Thyroid gland (tissue), 4 donors: ENCODE results near the gene PAQR5. TPM values are rescaled to one million over a fixed set of nuclear protein-coding genes. Genes with fewer than 3 reads are reported as not detected.
"Not testable (repeated sequence)": the region's sequence is repeated elsewhere in the genome, so short reads cannot be mapped to it uniquely, and the experiment has no call there.

ENCODE experiments used
- DNase-seq, 2 donors: peaks; one replicate each; pipeline ENCODE4 v3.0.0-alpha.2; 2019
- H3K27ac ChIP-seq, 3 donors: fragments of 200-600 bp; sonication (generic); 1 replicate in 2 of 3; 2 replicates in 1 of 3; pipeline ENCODE4 v1.5.1; 2016 to 2019; ENCODE audit warnings: mild to moderate bottlenecking in 1 of 3, moderate library complexity in 1 of 3
- H3K27me3 ChIP-seq: fragments of 200-600 bp; sonication (generic); one replicate; pipeline ENCODE4 v1.5.1; 2019
- H3K36me3 ChIP-seq, 2 donors: fragments of 200-600 bp; sonication (generic); one replicate each; pipeline ENCODE4 v1.5.1; 2016 to 2019
- H3K4me1 ChIP-seq, 2 donors: fragments of 200-600 bp; sonication (generic); one replicate each; pipeline ENCODE4 v1.5.1; 2017 to 2019
- H3K4me3 ChIP-seq, 3 donors: fragments of 200-600 bp; sonication (generic); replicated peaks in 1 of 3; 1 replicate in 2 of 3; 2 replicates in 1 of 3; pipeline ENCODE4 v1.5.1; 2016; ENCODE audit warnings: mild to moderate bottlenecking in 1 of 3
- H3K9me3 ChIP-seq: fragments of 200-600 bp; sonication (generic); one replicate; pipeline ENCODE4 v1.5.1; 2017
- CTCF ChIP-seq, 6 experiments: fragments of 200-600 bp in 3 of 6; fragments of 450-650 bp in 3 of 6; sonication (generic) in 3 of 6; IDR thresholded peaks; one replicate each; pipeline ENCODE4 v1.5.1; 2016 to 2019; ENCODE audit warnings: antibody characterized with exemption in 6 of 6, mild to moderate bottlenecking in 2 of 6, inconsistent platforms in 1 of 6, moderate library complexity in 1 of 6
- POLR2A ChIP-seq, 2 donors: fragments of 450-650 bp; IDR thresholded peaks; one replicate each; pipeline ENCODE4 v1.6.1; 2017; ENCODE audit warnings: antibody characterized with exemption in 2 of 2, mild to moderate bottlenecking in 2 of 2, moderate library complexity in 1 of 2
- WGBS, 2 donors: methylation state at CpG; one replicate each; pipeline ENCODE4 v1.1.5; 2017; 5-methylcytosine and 5-hydroxymethylcytosine counted together
- intact Hi-C: fragments of 100-400 bp; cut with DNase I; formaldehyde crosslinking; loops from one replicate; pipeline ENCODE4 v1.15.1; 2023
- total RNA-seq, 4 donors: library from RNA; depleted of rRNA; stranded (reverse); fragments of >200 nt; gene quantifications; one replicate each; pipeline ENCODE4 v1.2.3, GENCODE V29; 2016

Gene PAQR5
- total RNA-seq, 4 donors from 2014 or later = 0.24 to 1.5 (median 0.65) TPM

DNA sequence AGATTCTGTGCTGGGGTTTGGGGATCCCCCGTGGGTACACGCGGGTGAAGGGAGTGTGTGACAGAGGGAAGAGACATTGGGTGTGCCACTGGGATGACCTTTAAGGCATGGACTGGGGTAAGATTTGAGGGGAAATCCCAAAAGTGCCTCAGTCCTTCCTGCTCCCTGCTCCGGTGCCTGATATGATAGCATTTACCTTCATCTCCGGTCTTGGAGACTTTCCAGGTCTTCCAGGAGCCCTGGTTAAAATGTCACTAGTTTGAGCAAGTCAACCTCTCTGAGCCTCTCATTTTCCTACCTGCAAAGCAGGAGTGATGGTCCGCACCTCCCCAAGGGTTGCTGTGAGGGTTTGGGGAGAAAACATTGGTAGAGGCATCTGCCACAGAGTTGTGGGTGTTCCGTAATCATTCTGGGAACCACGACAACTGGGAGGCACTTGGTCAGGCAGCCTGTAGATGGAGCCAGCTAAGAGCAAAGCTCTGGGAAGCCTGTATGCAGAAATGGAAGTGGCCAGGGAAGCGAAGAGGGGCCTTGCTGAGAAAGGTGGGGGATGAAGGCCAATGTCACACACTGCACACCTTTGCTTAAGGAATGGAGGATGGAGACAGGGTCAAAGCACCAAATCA is 81.5 kb downstream of the PAQR5 start:
- Histone ChIP-seq H3K4me1 (no peaks in the 10 kb centered on the region), H3K27ac (no peak overlapping the region), H3K9me3 (no peaks in the 10 kb centered on the region), H3K36me3 (no peaks in the 10 kb centered on the region), H3K4me3 (no peak overlapping the region), H3K27me3 (no peaks in the 10 kb centered on the region)
- DNase-seq = no peak
- TF ChIP-seq POLR2A (IDR thresholded peaks at IDR 0.05) (no peak), CTCF (IDR thresholded peaks at IDR 0.05) (no peak)
- 80 to 83% methylated on average over 9 of the region's 9 CpGs for WGBS, 2 donors
- intact Hi-C loops = no loop called here

GRCh38 chr15:69380726-69381105 is 82.0 kb downstream of the PAQR5 start:
- WGBS, 2 donors = 89 to 91% methylated on average over 10 of the region's 10 CpGs
- intact Hi-C loops = no loop called here
- DNase-seq = no peak
- Histone ChIP-seq H3K9me3 (no peaks in the 10 kb centered on the region), H3K4me1 (no peaks in the 10 kb centered on the region), H3K27me3 (no peaks in the 10 kb centered on the region), H3K27ac (no peak overlapping the region), H3K36me3 (no peaks in the 10 kb centered on the region), H3K4me3 (no peak overlapping the region)
- no peak for TF ChIP-seq POLR2A (IDR thresholded peaks at IDR 0.05)
- TF ChIP-seq CTCF (IDR thresholded peaks at IDR 0.05) = no peak

GRCh38 chr15:69382176-69382575 is 83.5 kb downstream of the PAQR5 start:
- H3K27me3 ChIP-seq, intact Hi-C loops, H3K4me1 ChIP-seq, H3K4me3 ChIP-seq, H3K9me3 ChIP-seq, H3K27ac ChIP-seq, DNase-seq, H3K36me3 ChIP-seq: not testable (repeated sequence)
- WGBS, 2 donors = 88 to 92% methylated on average over 10 of the region's 10 CpGs

DNA sequence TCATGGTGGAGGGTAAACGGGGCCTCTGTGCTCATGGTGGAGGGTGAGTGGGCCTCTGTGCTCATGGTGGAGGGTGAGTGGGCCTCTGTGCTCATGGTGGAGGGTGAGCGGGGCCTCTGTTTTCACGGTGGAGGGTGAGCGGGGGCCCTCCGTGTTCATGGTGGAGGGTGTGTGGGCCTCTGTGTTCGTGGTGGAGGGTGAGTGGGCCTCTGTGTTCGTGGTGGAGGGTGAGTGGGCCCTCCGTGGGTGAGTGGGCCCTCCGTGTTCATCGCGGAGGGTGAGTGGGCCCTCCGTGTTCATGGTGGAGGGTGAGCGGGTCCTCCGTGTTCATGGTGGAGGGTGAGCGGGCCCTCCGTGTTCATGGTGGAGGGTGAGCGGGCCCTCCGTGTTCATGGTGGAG is 85.4 kb downstream of the PAQR5 start:
- H3K9me3 ChIP-seq, H3K4me3 ChIP-seq, H3K27me3 ChIP-seq, DNase-seq, H3K27ac ChIP-seq, H3K4me1 ChIP-seq, intact Hi-C loops, H3K36me3 ChIP-seq: not testable (repeated sequence)
- 89 to 92% methylated on average over 9 to 12 of the region's 18 CpGs for WGBS, 2 donors

DNA sequence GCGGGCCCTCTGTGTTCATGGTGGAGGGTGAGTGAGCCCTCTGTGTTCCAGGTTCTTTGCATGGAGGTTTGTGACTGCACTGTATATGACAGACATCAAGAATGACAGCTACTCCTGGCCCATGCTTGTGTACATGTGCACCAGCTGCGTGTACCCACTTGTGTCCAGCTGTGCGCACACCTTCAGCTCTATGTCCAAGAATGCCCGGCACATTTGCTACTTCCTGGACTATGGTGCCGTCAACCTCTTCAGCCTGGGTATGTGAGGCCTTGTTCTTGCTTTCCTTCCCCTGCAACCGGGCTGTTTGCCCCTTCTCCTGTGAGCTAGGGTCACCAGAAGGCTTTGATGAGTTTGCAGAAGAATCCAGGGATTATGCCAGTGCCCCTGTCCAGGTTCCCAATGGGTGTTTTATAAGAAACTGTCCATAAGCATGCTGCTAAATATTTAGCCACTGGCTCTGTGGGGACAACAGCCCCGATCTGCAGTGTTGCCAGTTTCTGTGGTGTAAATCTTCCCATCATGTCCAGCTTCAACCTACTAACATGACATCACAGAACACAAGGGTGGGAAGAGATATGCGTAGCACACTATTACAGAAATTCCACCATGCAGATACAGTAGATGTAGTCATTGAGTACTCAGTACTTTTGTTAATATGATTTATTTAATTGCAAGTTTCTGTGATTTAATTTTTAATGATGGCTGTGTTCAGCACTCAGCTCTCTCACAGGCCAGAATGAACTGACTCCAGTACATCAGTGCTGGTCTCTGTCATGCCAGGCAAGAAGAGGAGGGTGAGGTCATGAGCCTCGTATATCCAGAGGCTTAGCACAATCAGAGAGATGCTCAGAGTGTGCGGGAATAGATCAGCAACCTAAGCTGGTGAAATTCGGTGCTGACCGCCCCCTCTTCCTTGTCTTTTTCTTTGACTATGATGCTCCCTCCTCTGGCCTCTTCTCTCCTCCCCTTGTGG is 86.2 kb downstream of the PAQR5 start:
- H3K9me3 ChIP-seq = no peaks in the 10 kb centered on the region
- H3K27ac ChIP-seq = no peak overlapping the region
- H3K4me3 ChIP-seq = no peak overlapping the region
- H3K4me1 ChIP-seq = no peaks in the 10 kb centered on the region
- TF ChIP-seq CTCF (IDR thresholded peaks at IDR 0.05) (no peak), POLR2A (IDR thresholded peaks at IDR 0.05) (no peak)
- DNase-seq = no peak
- 93 to 95% methylated on average over 9 to 12 of the region's 12 CpGs for WGBS, 2 donors
- no peaks in the 10 kb centered on the region for H3K27me3 ChIP-seq
- intact Hi-C loops = no loop called here
- no peaks in the 10 kb centered on the region for H3K36me3 ChIP-seq

- 95% methylated on average over 2 of the region's 2 CpGs for WGBS, 2 donors
- no peak for DNase-seq
Measured at GRCh38 chr15:69385831-69386230, 87.1 kb downstream of the PAQR5 start.

More at GRCh38 chr15:69385831-69386230, 87.1 kb downstream of the PAQR5 start:
- Histone ChIP-seq H3K36me3 (no peaks in the 10 kb centered on the region), H3K27ac (no peak overlapping the region), H3K27me3 (no peaks in the 10 kb centered on the region), H3K9me3 (no peaks in the 10 kb centered on the region), H3K4me3 (no peak overlapping the region), H3K4me1 (peaks cover 3 to 5% of the 10 kb centered on the region in 2 donors)
- intact Hi-C loops = no loop called here
- TF ChIP-seq POLR2A (IDR thresholded peaks at IDR 0.05) (no peak), CTCF (IDR thresholded peaks at IDR 0.05) (no peak)
